Parathyroid adenoma (tissue), 2 donors: ENCODE measurements around the gene NKX2-1.

Source experiments
- H2AFZ ChIP-seq: fragments of 300-600 bp; sonication (generic); one replicate; pipeline ENCODE4 v1.7.0; 2017; ENCODE audit warnings: antibody characterized with exemption, mild to moderate bottlenecking
- H3K27ac ChIP-seq: fragments of 300-600 bp; sonication (generic); one replicate; pipeline ENCODE4 v1.7.0; 2017
- H3K27me3 ChIP-seq: fragments of 300-600 bp; sonication (generic); one replicate; pipeline ENCODE4 v1.7.0; 2017; ENCODE audit warnings: low read length; ENCODE audit not compliant: control insufficient read depth, insufficient read depth
- H3K36me3 ChIP-seq: fragments of 300-600 bp; sonication (generic); one replicate; pipeline ENCODE4 v1.7.0; 2017; ENCODE audit warnings: low read length; ENCODE audit not compliant: control insufficient read depth, insufficient read depth
- H3K4me1 ChIP-seq: fragments of 300-600 bp; sonication (generic); one replicate; pipeline ENCODE4 v1.7.0; 2017; ENCODE audit warnings: control low read depth
- H3K4me2 ChIP-seq: fragments of 300-600 bp; sonication (generic); one replicate; pipeline ENCODE4 v1.7.0; 2017; ENCODE audit warnings: low read length
- H3K4me3 ChIP-seq: fragments of 300-600 bp; sonication (generic); one replicate; pipeline ENCODE4 v1.7.0; 2017; ENCODE audit warnings: low read depth, low read length
- H3K79me2 ChIP-seq: fragments of 300-600 bp; sonication (generic); one replicate; pipeline ENCODE4 v1.7.0; 2017; ENCODE audit warnings: control low read depth
- H3K9ac ChIP-seq: fragments of 300-600 bp; sonication (generic); one replicate; pipeline ENCODE4 v1.7.0; 2017; ENCODE audit warnings: mild to moderate bottlenecking
- H3K9me3 ChIP-seq: fragments of 300-600 bp; sonication (generic); one replicate; pipeline ENCODE4 v1.7.0; 2017; ENCODE audit warnings: low read length; ENCODE audit not compliant: control insufficient read depth
- CTCF ChIP-seq: fragments of 300-600 bp; sonication (generic); IDR thresholded peaks from one replicate; pipeline ENCODE4 v1.7.0; 2017; ENCODE audit warnings: antibody characterized with exemption, mild to moderate bottlenecking
- donor health status: primary hyperparathyroidism.

The NKX2-1 gene

GRCh38 chr14:36519431-36520321 is at the start of gene NKX2-1:
TSS of gene NKX2-1 (minus strand) at chr14:36520232. CDS start at chr14:36520129, 103 bp downstream.
- Histone ChIP-seq H3K9me3 (no peaks in the 10 kb centered on the region), H3K4me2 (peak within 1 kb of the TSS; percentile 59), H3K27ac (no peak within 1 kb of the TSS), H3K9ac (no peak within 1 kb of the TSS), H3K4me3 (no peak within 1 kb of the TSS), H3K27me3 (peaks cover 43% of the 10 kb centered on the region), H3K36me3 (no peaks in the 10 kb centered on the region), H3K4me1 (peaks cover 3% of the 10 kb centered on the region), H2AFZ (peak within 1 kb of the TSS; percentile 38), H3K79me2 (no peaks in the 10 kb centered on the region)
- no peak for TF ChIP-seq CTCF

GRCh38 chr14:36556811-36557433 is 36.9 kb upstream of the NKX2-1 start:
- Histone ChIP-seq H3K9ac (no peak overlapping the region), H3K4me2 (no peak overlapping the region), H3K4me3 (no peak overlapping the region), H3K27me3 (no peaks in the 10 kb centered on the region), H3K27ac (no peak overlapping the region), H3K9me3 (no peaks in the 10 kb centered on the region), H3K36me3 (no peaks in the 10 kb centered on the region), H3K4me1 (no peaks in the 10 kb centered on the region), H3K79me2 (no peaks in the 10 kb centered on the region), H2AFZ (no peak overlapping the region)
- TF ChIP-seq CTCF = peak; percentile 66

DNA sequence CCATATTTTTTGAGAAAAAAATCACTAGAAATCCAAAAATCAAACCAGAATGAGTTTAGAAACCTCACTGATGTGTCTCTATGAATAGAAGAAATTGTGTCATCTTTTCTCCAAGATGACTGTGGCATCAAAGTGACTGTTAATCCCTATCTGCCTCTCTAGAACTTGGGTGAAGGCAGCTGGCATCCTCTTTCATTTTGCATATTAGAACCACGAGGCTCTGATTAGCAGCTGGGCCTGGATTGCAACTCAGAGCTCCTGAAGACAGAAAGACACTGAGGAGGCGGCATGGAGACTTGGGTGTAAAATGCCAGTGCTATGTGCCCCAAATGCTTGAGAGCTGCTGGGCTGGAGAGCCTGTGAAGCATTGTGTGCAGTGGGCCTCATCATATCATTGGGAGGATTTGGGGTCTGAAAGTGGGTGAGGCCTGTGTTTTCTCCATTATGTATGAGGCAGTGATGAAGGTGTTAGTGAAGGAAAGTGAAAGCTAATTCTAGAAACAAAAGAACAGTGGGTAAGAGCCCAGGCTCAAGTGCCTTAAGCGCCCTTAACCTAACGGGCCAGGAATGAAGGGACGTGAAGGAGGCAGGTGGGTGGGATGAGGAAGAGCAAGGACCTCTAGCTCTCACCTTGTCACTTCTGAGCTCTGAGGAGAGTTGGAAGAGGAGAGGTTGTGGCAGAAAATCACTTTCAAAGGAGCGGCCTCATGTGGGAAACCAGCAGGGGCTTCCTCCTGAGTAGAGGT is 36.1 kb upstream of the NKX2-1 start:
- no peaks in the 10 kb centered on the region for H3K4me1 ChIP-seq
- no peaks in the 10 kb centered on the region for H3K36me3 ChIP-seq
- H3K27ac ChIP-seq = no peak overlapping the region
- no peaks in the 10 kb centered on the region for H3K9me3 ChIP-seq
- H3K4me2 ChIP-seq = no peak overlapping the region
- H3K27me3 ChIP-seq = no peaks in the 10 kb centered on the region
- no peaks in the 10 kb centered on the region for H3K79me2 ChIP-seq
- TF ChIP-seq CTCF = no peak
- no peak overlapping the region for H3K9ac ChIP-seq
- H2AFZ ChIP-seq = no peak overlapping the region
- H3K4me3 ChIP-seq = no peak overlapping the region

GRCh38 chr14:36553656-36554260 is 33.7 kb upstream of the NKX2-1 start:
- Histone ChIP-seq H3K27me3 (no peaks in the 10 kb centered on the region), H3K9ac (no peak overlapping the region), H3K4me3 (no peak overlapping the region), H3K4me2 (no peak overlapping the region), H3K36me3 (no peaks in the 10 kb centered on the region), H3K9me3 (no peaks in the 10 kb centered on the region), H3K79me2 (no peaks in the 10 kb centered on the region), H3K27ac (no peak overlapping the region), H3K4me1 (no peaks in the 10 kb centered on the region), H2AFZ (no peak overlapping the region)
- TF ChIP-seq CTCF = peak; percentile 69
